ENCODE data around the gene KCND1. TPM values are rescaled to one million over a fixed set of nuclear protein-coding genes. Genes with fewer than 3 reads are reported as not detected.

Gene KCND1
- total and polyA plus RNA-seq, 10 of the 15 experiments (the other 5 are each of a cell fraction or from before 2014, with no cell fraction given) = 0.02 to 1.0 (median 0.39) TPM

DNA sequence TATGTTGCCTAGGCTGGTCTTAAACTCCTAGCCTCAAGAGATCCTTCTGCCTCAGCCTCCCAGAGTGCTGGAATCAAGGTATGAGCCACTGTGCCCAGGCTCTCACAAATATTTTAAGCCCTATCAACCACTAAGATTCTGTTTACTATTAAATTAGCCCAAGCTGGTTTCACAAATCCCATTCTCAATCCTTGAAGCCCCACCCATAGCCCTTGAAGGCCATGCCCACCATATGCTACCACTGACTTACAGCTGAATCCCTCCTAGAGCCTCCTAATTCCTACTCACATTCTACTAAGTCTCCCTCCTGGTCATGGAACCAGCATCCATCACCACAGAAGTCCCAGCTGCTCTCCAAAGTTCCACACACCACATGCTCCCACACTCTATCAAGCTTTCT, 20.7 kb upstream of the KCND1 start (continued):
- TF ChIP-seq, protein P1, sequence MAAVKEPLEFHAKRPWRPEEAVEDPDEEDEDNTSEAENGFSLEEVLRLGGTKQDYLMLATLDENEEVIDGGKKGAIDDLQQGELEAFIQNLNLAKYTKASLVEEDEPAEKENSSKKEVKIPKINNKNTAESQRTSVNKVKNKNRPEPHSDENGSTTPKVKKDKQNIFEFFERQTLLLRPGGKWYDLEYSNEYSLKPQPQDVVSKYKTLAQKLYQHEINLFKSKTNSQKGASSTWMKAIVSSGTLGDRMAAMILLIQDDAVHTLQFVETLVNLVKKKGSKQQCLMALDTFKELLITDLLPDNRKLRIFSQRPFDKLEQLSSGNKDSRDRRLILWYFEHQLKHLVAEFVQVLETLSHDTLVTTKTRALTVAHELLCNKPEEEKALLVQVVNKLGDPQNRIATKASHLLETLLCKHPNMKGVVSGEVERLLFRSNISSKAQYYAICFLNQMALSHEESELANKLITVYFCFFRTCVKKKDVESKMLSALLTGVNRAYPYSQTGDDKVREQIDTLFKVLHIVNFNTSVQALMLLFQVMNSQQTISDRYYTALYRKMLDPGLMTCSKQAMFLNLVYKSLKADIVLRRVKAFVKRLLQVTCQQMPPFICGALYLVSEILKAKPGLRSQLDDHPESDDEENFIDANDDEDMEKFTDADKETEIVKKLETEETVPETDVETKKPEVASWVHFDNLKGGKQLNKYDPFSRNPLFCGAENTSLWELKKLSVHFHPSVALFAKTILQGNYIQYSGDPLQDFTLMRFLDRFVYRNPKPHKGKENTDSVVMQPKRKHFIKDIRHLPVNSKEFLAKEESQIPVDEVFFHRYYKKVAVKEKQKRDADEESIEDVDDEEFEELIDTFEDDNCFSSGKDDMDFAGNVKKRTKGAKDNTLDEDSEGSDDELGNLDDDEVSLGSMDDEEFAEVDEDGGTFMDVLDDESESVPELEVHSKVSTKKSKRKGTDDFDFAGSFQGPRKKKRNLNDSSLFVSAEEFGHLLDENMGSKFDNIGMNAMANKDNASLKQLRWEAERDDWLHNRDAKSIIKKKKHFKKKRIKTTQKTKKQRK (IDR thresholded peaks at IDR 0.05; ENCODE audit: low read depth, low read length) = no peak
- TF ChIP-seq SUPT20H (IDR thresholded peaks at IDR 0.05; ENCODE audit: borderline replicate concordance, control insufficient read depth, low read depth, low read length) (no peak), SRF (IDR thresholded peaks at IDR 0.05; ENCODE audit: low read depth in 2 of 2, low read length in 2 of 2) (no peak), RELA (IDR thresholded peaks at IDR 0.05; ENCODE audit: borderline replicate concordance, partially characterized antibody) (no peak), EED (IDR thresholded peaks at IDR 0.05; ENCODE audit: low read depth) (no peak), ZBED1 (IDR thresholded peaks at IDR 0.05; ENCODE audit: borderline replicate concordance) (no peak), CHD1 (IDR thresholded peaks at IDR 0.05; ENCODE audit: low read depth, low read length) (no peak), POLR2AphosphoS5 (IDR thresholded peaks at IDR 0.05; ENCODE audit: low read length) (no peak)

DNA sequence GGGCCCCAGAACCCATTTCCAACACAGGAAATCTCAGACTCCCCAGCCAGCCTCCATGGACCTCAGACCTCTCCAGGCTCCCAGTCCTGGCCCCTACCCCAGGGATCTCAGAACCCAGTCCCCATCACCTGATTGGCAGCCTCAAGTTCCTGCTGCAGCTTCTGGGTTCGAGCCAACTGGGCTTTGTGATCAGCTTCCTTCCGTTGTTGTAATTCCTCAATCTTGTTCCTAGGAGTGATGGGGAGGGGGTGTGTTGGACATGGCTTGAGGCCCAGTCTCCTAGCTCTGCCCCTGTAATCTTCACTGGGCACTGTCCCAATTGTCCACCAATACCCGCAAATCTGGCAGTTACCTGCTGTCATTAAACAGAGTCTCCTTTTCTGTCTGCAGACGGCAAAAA, 17.8 kb upstream of the KCND1 start:
- RAD21 ChIA-PET (ENCODE audit: unreplicated experiment) = no interaction called here
- no peak overlapping the region for H3K4me2 ChIP-seq (ENCODE audit: control insufficient read depth, insufficient read depth)
- no peak overlapping the region for H2AFZ ChIP-seq (ENCODE audit: control insufficient read depth, low read depth, low read length)
- POLR2A ChIA-PET = no interaction called here
- WGBS (ENCODE audit: insufficient coverage, insufficient replicate concordance, low lambda C conversion rate, missing lambda C conversion rate) = 70% methylated on average over 4 of the region's 4 CpGs
- SMC1A ChIA-PET (ENCODE audit: uncharacterized antibody, unreplicated experiment) = no interaction called here
- no peaks in the 10 kb centered on the region for H3K9me3 ChIP-seq (replicated peaks; ENCODE audit: control insufficient read depth, insufficient read depth, low read length)
- no peak overlapping the region for H3K27ac ChIP-seq (ENCODE audit: control insufficient read depth, insufficient read depth)
- no peak overlapping the region for H3K4me3 ChIP-seq
- BruUV-seq (replicated peaks) = no TSS peak
- intact Hi-C loops (cut with micrococcal nuclease; ENCODE audit: unreplicated experiment) = no loop called here
- H3K4me1 ChIP-seq (ENCODE audit: control insufficient read depth, insufficient read depth, low read length) = no peaks in the 10 kb centered on the region
- ATAC-seq = no peak
- peaks cover 0 to 13% of the 10 kb centered on the region in 2 experiments; a peak in 3 of 4 replicates for H3K36me3 ChIP-seq (ENCODE audit: control insufficient read depth in 2 of 2, insufficient read depth in 2 of 2, low read length in 1 of 2)
- FAIRE-seq = no peak
- in situ Hi-C loops (cut with MboI) = no loop called here
- CTCF ChIA-PET = no interaction called here
- H3K79me2 ChIP-seq (ENCODE audit: control insufficient read depth, insufficient read depth, low read length) = no peaks in the 10 kb centered on the region
- no peaks in the 10 kb centered on the region for H4K20me1 ChIP-seq (ENCODE audit: control insufficient read depth, insufficient read depth)
- no peaks in the 10 kb centered on the region for H3K27me3 ChIP-seq (replicated peaks in 1 of 2; ENCODE audit: control insufficient read depth in 2 of 2, insufficient read depth in 2 of 2, low read length in 1 of 2)
- no peak for DNase-seq (ENCODE audit: low read depth, low spot score)
- H3K9ac ChIP-seq (ENCODE audit: control insufficient read depth, insufficient read depth, low read length) = no peak overlapping the region
- TF ChIP-seq, protein P2, sequence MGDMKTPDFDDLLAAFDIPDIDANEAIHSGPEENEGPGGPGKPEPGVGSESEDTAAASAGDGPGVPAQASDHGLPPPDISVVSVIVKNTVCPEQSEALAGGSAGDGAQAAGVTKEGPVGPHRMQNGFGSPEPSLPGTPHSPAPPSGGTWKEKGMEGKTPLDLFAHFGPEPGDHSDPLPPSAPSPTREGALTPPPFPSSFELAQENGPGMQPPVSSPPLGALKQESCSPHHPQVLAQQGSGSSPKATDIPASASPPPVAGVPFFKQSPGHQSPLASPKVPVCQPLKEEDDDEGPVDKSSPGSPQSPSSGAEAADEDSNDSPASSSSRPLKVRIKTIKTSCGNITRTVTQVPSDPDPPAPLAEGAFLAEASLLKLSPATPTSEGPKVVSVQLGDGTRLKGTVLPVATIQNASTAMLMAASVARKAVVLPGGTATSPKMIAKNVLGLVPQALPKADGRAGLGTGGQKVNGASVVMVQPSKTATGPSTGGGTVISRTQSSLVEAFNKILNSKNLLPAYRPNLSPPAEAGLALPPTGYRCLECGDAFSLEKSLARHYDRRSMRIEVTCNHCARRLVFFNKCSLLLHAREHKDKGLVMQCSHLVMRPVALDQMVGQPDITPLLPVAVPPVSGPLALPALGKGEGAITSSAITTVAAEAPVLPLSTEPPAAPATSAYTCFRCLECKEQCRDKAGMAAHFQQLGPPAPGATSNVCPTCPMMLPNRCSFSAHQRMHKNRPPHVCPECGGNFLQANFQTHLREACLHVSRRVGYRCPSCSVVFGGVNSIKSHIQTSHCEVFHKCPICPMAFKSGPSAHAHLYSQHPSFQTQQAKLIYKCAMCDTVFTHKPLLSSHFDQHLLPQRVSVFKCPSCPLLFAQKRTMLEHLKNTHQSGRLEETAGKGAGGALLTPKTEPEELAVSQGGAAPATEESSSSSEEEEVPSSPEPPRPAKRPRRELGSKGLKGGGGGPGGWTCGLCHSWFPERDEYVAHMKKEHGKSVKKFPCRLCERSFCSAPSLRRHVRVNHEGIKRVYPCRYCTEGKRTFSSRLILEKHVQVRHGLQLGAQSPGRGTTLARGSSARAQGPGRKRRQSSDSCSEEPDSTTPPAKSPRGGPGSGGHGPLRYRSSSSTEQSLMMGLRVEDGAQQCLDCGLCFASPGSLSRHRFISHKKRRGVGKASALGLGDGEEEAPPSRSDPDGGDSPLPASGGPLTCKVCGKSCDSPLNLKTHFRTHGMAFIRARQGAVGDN (IDR thresholded peaks at IDR 0.05) = no peak
- TF ChIP-seq ZBED1 (IDR thresholded peaks at IDR 0.05; ENCODE audit: borderline replicate concordance) (no peak), CHD4 (IDR thresholded peaks at IDR 0.05) (no peak), ETV6 (conservative IDR thresholded peaks at IDR 0.05 in 1 of 2, IDR thresholded peaks at IDR 0.05 in 1 of 2; ENCODE audit: borderline replicate concordance in 1 of 2, low read depth in 1 of 2) (no peak), ASH2L (IDR thresholded peaks at IDR 0.05; ENCODE audit: borderline replicate concordance, low read depth) (no peak), NR2F1 (conservative IDR thresholded peaks at IDR 0.05) (no peak), PAX8 (IDR thresholded peaks at IDR 0.05) (no peak), NFIC (IDR thresholded peaks at IDR 0.05; ENCODE audit: low read depth, low read length) (no peak), ZNF207 (IDR thresholded peaks at IDR 0.05; ENCODE audit: borderline replicate concordance) (no peak)

All from GM12878 (cell line).